Activated T-helper 1 cell treated with anti-CD3 and anti-CD28 coated beads, Interleukin-12 subunit alpha, Interleukin-12 subunit beta, Interleukin-2, Interleukin-4 antibody, amounts not matched to agents 30 ng/mL and 10 ng/mL and 1 ng/mL, durations not matched to agents 14 hours and 24 hours and 36 hours (primary cell): ENCODE results near the gene DLST. TPM values are rescaled to one million over a fixed set of nuclear protein-coding genes. Genes with fewer than 3 reads are reported as not detected.

Source experiments
- DNase-seq: peaks from one replicate; pipeline ENCODE4 v3.0.0; 2021; ENCODE audit warnings: low spot score
- H3K27ac Mint-ChIP-seq: one replicate; pipeline ENCODE4 v1.8.0; 2021; ENCODE audit warnings: mild to moderate bottlenecking, mixed read lengths
- H3K27me3 Mint-ChIP-seq: one replicate; pipeline ENCODE4 v1.8.0; 2022; ENCODE audit warnings: mild to moderate bottlenecking, moderate library complexity, mixed read lengths; ENCODE audit not compliant: insufficient read depth
- H3K36me3 Mint-ChIP-seq: one replicate; pipeline ENCODE4 v1.8.0; 2021; ENCODE audit warnings: low read depth, mixed read lengths
- H3K4me1 Mint-ChIP-seq: one replicate; pipeline ENCODE4 v1.8.0; 2021; ENCODE audit warnings: low read depth, mixed read lengths
- H3K4me3 Mint-ChIP-seq: one replicate; pipeline ENCODE4 v1.8.0; 2021; ENCODE audit warnings: mild to moderate bottlenecking, moderate library complexity, mixed read lengths
- H3K9me3 Mint-ChIP-seq: one replicate; pipeline ENCODE4 v1.8.0; 2021; ENCODE audit warnings: mixed read lengths
- intact Hi-C: fragments of 100-400 bp; cut with micrococcal nuclease; formaldehyde crosslinking; loops from one replicate; pipeline ENCODE4 v1.15.1; 2024
- total RNA-seq: library from RNA; stranded (reverse); gene quantifications from 2 replicates; pipeline ENCODE4 v1.2.3, GENCODE V29; 2022

The DLST gene
- 98.9 and 107 TPM in 2 replicates for total RNA-seq

GRCh38 chr14:74881431-74882102 is at the start of gene DLST:
DLST (plus strand) TSS chr14:74881916; CDS start chr14:74881954, 38 bp downstream.
- peaks cover 54% of the 10 kb centered on the region for H3K4me1 Mint-ChIP-seq
- intact Hi-C loops = loop anchor here (1.0 to 10.0 kb wide), 11 partner anchors 20 to 579 kb away; partner anchors contain the start of genes ABCD4, ACYP1, AREL1 and EIF2B2
- no peaks in the 10 kb centered on the region for H3K27me3 Mint-ChIP-seq
- H3K27ac Mint-ChIP-seq = peak within 1 kb of the TSS; percentile 99
- peak within 1 kb of the TSS; percentile 100 for H3K4me3 Mint-ChIP-seq
- peak; percentile 84 for DNase-seq
- H3K9me3 Mint-ChIP-seq = no peaks in the 10 kb centered on the region
- H3K36me3 Mint-ChIP-seq = peaks cover 34% of the 10 kb centered on the region

GRCh38 chr14:74832849-74833248 is 48.9 kb upstream of the DLST start:
- peaks cover 37% of the 10 kb centered on the region for H3K36me3 Mint-ChIP-seq
- H3K4me1 Mint-ChIP-seq = peaks cover 36% of the 10 kb centered on the region
- DNase-seq = no peak
- H3K27me3 Mint-ChIP-seq = no peaks in the 10 kb centered on the region
- H3K27ac Mint-ChIP-seq = no peak overlapping the region
- H3K9me3 Mint-ChIP-seq = no peaks in the 10 kb centered on the region
- intact Hi-C loops = no loop called here
- no peak overlapping the region for H3K4me3 Mint-ChIP-seq

GRCh38 chr14:74834692-74835392 is 46.9 kb upstream of the DLST start:
- H3K27me3 Mint-ChIP-seq = no peaks in the 10 kb centered on the region
- no peak for DNase-seq
- intact Hi-C loops = loop anchor here (5.0 kb wide), 1 partner anchor 167 kb away; the partner anchor contains the start of gene EIF2B2
- no peaks in the 10 kb centered on the region for H3K9me3 Mint-ChIP-seq
- no peak overlapping the region for H3K4me3 Mint-ChIP-seq
- peaks cover 52% of the 10 kb centered on the region for H3K4me1 Mint-ChIP-seq
- peaks cover 30% of the 10 kb centered on the region for H3K36me3 Mint-ChIP-seq
- no peak overlapping the region for H3K27ac Mint-ChIP-seq

- Mint-ChIP-seq H3K36me3 (peaks cover 26% of the 10 kb centered on the region), H3K9me3 (no peaks in the 10 kb centered on the region), H3K4me3 (peak overlapping the region; percentile 25), H3K27me3 (no peaks in the 10 kb centered on the region), H3K27ac (peak overlapping the region; percentile 73), H3K4me1 (peaks cover 61% of the 10 kb centered on the region)
- intact Hi-C loops = loop anchor here (1.0 to 5.0 kb wide), 2 partner anchors 167 to 751 kb away; partner anchors contain the start of genes ALDH6A1, EIF2B2 and LIN52
- DNase-seq = no peak
These were observed 46.0 kb upstream of the DLST start for GRCh38 chr14:74835645-74836250.

GRCh38 chr14:74836251-74836960 is 45.3 kb upstream of the DLST start:
- intact Hi-C loops = loop anchor here (1.0 to 5.0 kb wide), 2 partner anchors 166 to 752 kb away; partner anchors contain the start of genes ALDH6A1, EIF2B2 and LIN52
- no peaks in the 10 kb centered on the region for H3K9me3 Mint-ChIP-seq
- H3K27ac Mint-ChIP-seq = peak overlapping the region; percentile 92
- no peaks in the 10 kb centered on the region for H3K27me3 Mint-ChIP-seq
- H3K4me1 Mint-ChIP-seq = peaks cover 68% of the 10 kb centered on the region
- DNase-seq = no peak
- peak overlapping the region; percentile 50 for H3K4me3 Mint-ChIP-seq
- peaks cover 26% of the 10 kb centered on the region for H3K36me3 Mint-ChIP-seq

GRCh38 chr14:74838166-74838565 is 43.5 kb upstream of the DLST start:
- peaks cover 24% of the 10 kb centered on the region for H3K36me3 Mint-ChIP-seq
- DNase-seq = no peak
- H3K27me3 Mint-ChIP-seq = no peaks in the 10 kb centered on the region
- H3K27ac Mint-ChIP-seq = peak overlapping the region; percentile 78
- H3K9me3 Mint-ChIP-seq = no peaks in the 10 kb centered on the region
- intact Hi-C loops = loop anchor here (1.0 to 5.0 kb wide), 2 partner anchors 75 to 164 kb away; partner anchors contain the start of genes EIF2B2 and YLPM1
- H3K4me3 Mint-ChIP-seq = peak overlapping the region; percentile 72
- peaks cover 78% of the 10 kb centered on the region for H3K4me1 Mint-ChIP-seq

- Mint-ChIP-seq H3K36me3 (peaks cover 16% of the 10 kb centered on the region), H3K27ac (peak overlapping the region; percentile 92), H3K4me1 (peaks cover 64% of the 10 kb centered on the region), H3K9me3 (no peaks in the 10 kb centered on the region), H3K4me3 (peak overlapping the region; percentile 72), H3K27me3 (no peaks in the 10 kb centered on the region)
- DNase-seq = no peak
- intact Hi-C loops = loop anchor here (1.0 to 2.0 kb wide), 3 partner anchors 40 to 407 kb away; partner anchors contain the start of gene DLST
These were observed 41.1 kb upstream of the DLST start for GRCh38 chr14:74840603-74841030.

GRCh38 chr14:74841230-74842207 is 40.2 kb upstream of the DLST start:
- Mint-ChIP-seq H3K27me3 (no peaks in the 10 kb centered on the region), H3K27ac (peak overlapping the region; percentile 92), H3K4me1 (peaks cover 60% of the 10 kb centered on the region), H3K4me3 (peak overlapping the region; percentile 72), H3K9me3 (no peaks in the 10 kb centered on the region), H3K36me3 (peaks cover 11% of the 10 kb centered on the region)
- intact Hi-C loops = loop anchor here (1.0 to 2.0 kb wide), 3 partner anchors 39 to 406 kb away; partner anchors contain the start of gene DLST
- DNase-seq = peak; percentile 30

- no peaks in the 10 kb centered on the region for H3K9me3 Mint-ChIP-seq
- H3K27me3 Mint-ChIP-seq = no peaks in the 10 kb centered on the region
- intact Hi-C loops = no loop called here
- no peak for DNase-seq
- no peak overlapping the region for H3K4me3 Mint-ChIP-seq
- H3K4me1 Mint-ChIP-seq = peaks cover 39% of the 10 kb centered on the region
- no peak overlapping the region for H3K27ac Mint-ChIP-seq
- peaks cover 5% of the 10 kb centered on the region for H3K36me3 Mint-ChIP-seq
These were observed 38.1 kb upstream of the DLST start for GRCh38 chr14:74843653-74844052.

GRCh38 chr14:74846168-74846567 is 35.5 kb upstream of the DLST start:
- intact Hi-C loops = no loop called here
- no peak overlapping the region for H3K27ac Mint-ChIP-seq
- H3K4me1 Mint-ChIP-seq = peaks cover 18% of the 10 kb centered on the region
- no peaks in the 10 kb centered on the region for H3K9me3 Mint-ChIP-seq
- DNase-seq = no peak
- no peaks in the 10 kb centered on the region for H3K27me3 Mint-ChIP-seq
- no peaks in the 10 kb centered on the region for H3K36me3 Mint-ChIP-seq
- H3K4me3 Mint-ChIP-seq = no peak overlapping the region

- DNase-seq = no peak
- Mint-ChIP-seq H3K4me3 (no peak overlapping the region), H3K4me1 (peaks cover 9% of the 10 kb centered on the region), H3K36me3 (no peaks in the 10 kb centered on the region), H3K27ac (no peak overlapping the region), H3K9me3 (no peaks in the 10 kb centered on the region), H3K27me3 (no peaks in the 10 kb centered on the region)
- intact Hi-C loops = no loop called here
These were observed 34.6 kb upstream of the DLST start for GRCh38 chr14:74846968-74847665.
